ENCODE results near the gene FAM24B.
"Not testable (repeated sequence)": the region's sequence is repeated elsewhere in the genome, so short reads cannot be mapped to it uniquely, and the experiment has no call there.

FAM24B gene

DNA sequence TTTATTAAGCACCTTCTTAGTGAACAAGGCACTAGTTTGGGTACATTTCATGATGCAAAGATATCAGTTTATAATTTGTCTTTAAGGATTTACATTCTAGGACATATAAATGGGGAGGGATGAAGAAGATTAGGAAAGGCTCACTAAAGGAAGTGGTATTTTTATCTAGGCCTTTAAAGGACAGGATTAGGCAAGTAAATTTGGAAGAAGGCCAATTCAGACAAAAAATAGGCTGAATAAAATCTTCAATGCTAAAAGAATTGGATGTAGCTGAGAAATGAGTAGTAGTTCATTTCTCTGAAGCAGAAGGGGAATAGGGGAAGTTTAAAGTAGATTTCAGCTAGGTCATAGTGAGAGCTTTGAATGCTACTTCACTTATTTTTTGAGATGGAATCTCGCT is 4.8 kb upstream of the FAM24B start:
- H3K4me3 ChIP-seq (ENCODE audit: low read depth, low read length), result no peak overlapping the region
- H3K27ac ChIP-seq, result no peak overlapping the region
- no peaks in the 10 kb centered on the region for H3K27me3 ChIP-seq (replicated peaks)
- no peak for TF ChIP-seq CTCF (IDR thresholded peaks at IDR 0.05; ENCODE audit: low read depth, low read length, missing control alignments)
- in situ Hi-C loops (cut with HindIII; ENCODE audit: low pct_ligation_motif_present, low sequenced_read_pairs), result no loop called here
- H3K36me3 ChIP-seq (replicated peaks), result no peaks in the 10 kb centered on the region
- DNase-seq, result no peak

DNA sequence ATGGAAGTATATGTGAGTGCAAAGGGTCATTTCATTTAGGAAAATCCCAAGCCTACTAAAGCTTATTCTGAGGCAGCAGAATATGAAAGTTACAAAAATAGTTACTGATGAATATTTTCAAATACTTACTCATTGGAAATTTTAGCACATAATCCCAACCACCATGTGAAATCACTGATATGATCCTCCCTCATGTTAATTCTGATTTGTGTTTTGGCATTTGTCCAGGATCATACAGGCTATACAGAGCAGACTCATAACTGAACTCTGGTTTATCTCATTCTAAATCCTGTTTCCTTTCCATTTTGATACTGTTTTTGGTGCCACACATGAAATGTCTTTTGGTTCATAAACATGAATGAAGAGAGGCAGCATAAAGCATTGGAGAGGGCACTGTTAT is 3.4 kb upstream of the FAM24B start:
- Histone ChIP-seq H3K36me3 (replicated peaks) (no peaks in the 10 kb centered on the region), H3K27me3 (replicated peaks) (no peaks in the 10 kb centered on the region), H3K4me3 (ENCODE audit: low read depth, low read length) (no peak overlapping the region), H3K27ac (no peak overlapping the region)
- in situ Hi-C loops (cut with HindIII; ENCODE audit: low pct_ligation_motif_present, low sequenced_read_pairs), result no loop called here
- TF ChIP-seq CTCF (IDR thresholded peaks at IDR 0.05; ENCODE audit: low read depth, low read length, missing control alignments), result no peak
- DNase-seq, result no peak

GRCh38 chr10:122878799-122879338 is 512 bp downstream of the FAM24B start:
- TF ChIP-seq CTCF (IDR thresholded peaks at IDR 0.05; ENCODE audit: low read depth, low read length, missing control alignments), result no peak
- Histone ChIP-seq H3K27me3 (replicated peaks) (no peaks in the 10 kb centered on the region), H3K4me3 (ENCODE audit: low read depth, low read length) (peak overlapping the region; percentile 65), H3K36me3 (replicated peaks) (no peaks in the 10 kb centered on the region), H3K27ac (no peak overlapping the region)
- in situ Hi-C loops (cut with HindIII; ENCODE audit: low pct_ligation_motif_present, low sequenced_read_pairs), result no loop called here
- no peak for DNase-seq

GRCh38 chr10:122877264-122877663 is 2.1 kb downstream of the FAM24B start:
- no peak overlapping the region for H3K4me3 ChIP-seq (ENCODE audit: low read depth, low read length)
- no peaks in the 10 kb centered on the region for H3K27me3 ChIP-seq (replicated peaks)
- no peaks in the 10 kb centered on the region for H3K36me3 ChIP-seq (replicated peaks)
- H3K27ac ChIP-seq, result no peak overlapping the region
- in situ Hi-C loops (cut with HindIII; ENCODE audit: low pct_ligation_motif_present, low sequenced_read_pairs), result no loop called here
- DNase-seq, result no peak
- no peak for TF ChIP-seq CTCF (IDR thresholded peaks at IDR 0.05; ENCODE audit: low read depth, low read length, missing control alignments)

DNA sequence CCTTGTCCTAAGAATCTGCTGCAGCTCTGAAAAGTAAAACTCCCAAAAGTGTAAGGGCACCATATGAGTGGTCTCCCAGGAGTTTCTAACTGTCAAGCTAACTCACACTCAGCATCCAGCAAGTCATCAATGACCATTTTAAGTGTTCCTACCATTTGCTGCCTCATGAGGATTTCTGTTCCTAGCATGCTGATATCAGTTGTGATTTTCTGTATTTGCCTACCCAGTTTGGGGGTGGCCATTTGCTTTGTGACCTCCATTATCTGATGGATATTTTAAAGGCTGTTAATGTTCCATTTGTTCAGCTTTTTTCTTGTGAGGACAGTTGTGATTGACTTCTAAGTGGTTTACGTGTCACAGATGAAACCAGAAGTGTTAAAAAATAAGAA is 2.9 kb downstream of the FAM24B start:
- no peak overlapping the region for H3K27ac ChIP-seq
- H3K36me3 ChIP-seq (replicated peaks), result no peaks in the 10 kb centered on the region
- H3K27me3 ChIP-seq (replicated peaks), result no peaks in the 10 kb centered on the region
- in situ Hi-C loops (cut with HindIII; ENCODE audit: low pct_ligation_motif_present, low sequenced_read_pairs), result no loop called here
- no peak for TF ChIP-seq CTCF (IDR thresholded peaks at IDR 0.05; ENCODE audit: low read depth, low read length, missing control alignments)
- H3K4me3 ChIP-seq (ENCODE audit: low read depth, low read length), result no peak overlapping the region
- DNase-seq, result no peak

- in situ Hi-C loops (cut with HindIII; ENCODE audit: low pct_ligation_motif_present, low sequenced_read_pairs), result no loop called here
- TF ChIP-seq CTCF (IDR thresholded peaks at IDR 0.05; ENCODE audit: low read depth, low read length, missing control alignments), result no peak
- H3K27ac ChIP-seq, result no peak overlapping the region
- no peaks in the 10 kb centered on the region for H3K27me3 ChIP-seq (replicated peaks)
- DNase-seq, result no peak
- no peak overlapping the region for H3K4me3 ChIP-seq (ENCODE audit: low read depth, low read length)
- no peaks in the 10 kb centered on the region for H3K36me3 ChIP-seq (replicated peaks)
These were observed 3.4 kb downstream of the FAM24B start for GRCh38 chr10:122875843-122876466.

DNA sequence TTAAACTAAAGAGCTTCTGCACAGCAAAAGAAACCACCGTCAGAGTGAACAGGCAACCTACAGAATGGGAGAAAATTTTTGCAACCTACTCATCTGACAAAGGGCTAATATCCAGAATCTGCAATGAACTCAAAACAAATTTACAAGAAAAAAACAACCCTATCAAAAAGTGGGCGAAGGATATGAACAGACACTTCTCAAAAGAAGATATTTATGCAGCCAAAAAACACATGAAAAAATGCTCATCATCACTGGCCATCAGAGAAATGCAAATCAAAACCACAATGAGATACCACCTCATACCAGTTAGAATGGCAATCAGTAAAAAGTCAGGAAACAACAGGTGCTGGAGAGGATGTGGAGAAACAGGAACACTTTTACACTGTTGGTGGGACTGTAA is 7.4 kb downstream of the FAM24B start:
- in situ Hi-C loops (cut with HindIII; ENCODE audit: low pct_ligation_motif_present, low sequenced_read_pairs); H3K4me3 ChIP-seq (ENCODE audit: low read depth, low read length): not testable (repeated sequence)

GRCh38 chr10:122868768-122869167 is 10.6 kb downstream of the FAM24B start:
- H3K27ac ChIP-seq; H3K4me3 ChIP-seq (ENCODE audit: low read depth, low read length); DNase-seq; in situ Hi-C loops (cut with HindIII; ENCODE audit: low pct_ligation_motif_present, low sequenced_read_pairs); H3K27me3 ChIP-seq (replicated peaks); H3K36me3 ChIP-seq (replicated peaks): not testable (repeated sequence)

More for the DNA sequence above, 7.4 kb downstream of the FAM24B start:
- not testable (repeated sequence) for DNase-seq; H3K36me3 ChIP-seq (replicated peaks); H3K27me3 ChIP-seq (replicated peaks); H3K27ac ChIP-seq
